GM19395 (cell line): Measurements from ENCODE around the gene CENPP.
A peak's percentile ranks its signal among the peaks of the same experiment; 100 is the strongest.
"Not testable (repeated sequence)": the region's sequence is repeated elsewhere in the genome, so short reads cannot be mapped to it uniquely, and the experiment has no call there.

Source experiments
- ATAC-seq: cut with Tn5 transposase; IDR thresholded peaks from one replicate; pipeline ENCODE4 v1.9.1; 2021; ENCODE audit warnings: mild to moderate bottlenecking, moderate library complexity; ENCODE audit not compliant: unreplicated experiment

The CENPP gene

DNA sequence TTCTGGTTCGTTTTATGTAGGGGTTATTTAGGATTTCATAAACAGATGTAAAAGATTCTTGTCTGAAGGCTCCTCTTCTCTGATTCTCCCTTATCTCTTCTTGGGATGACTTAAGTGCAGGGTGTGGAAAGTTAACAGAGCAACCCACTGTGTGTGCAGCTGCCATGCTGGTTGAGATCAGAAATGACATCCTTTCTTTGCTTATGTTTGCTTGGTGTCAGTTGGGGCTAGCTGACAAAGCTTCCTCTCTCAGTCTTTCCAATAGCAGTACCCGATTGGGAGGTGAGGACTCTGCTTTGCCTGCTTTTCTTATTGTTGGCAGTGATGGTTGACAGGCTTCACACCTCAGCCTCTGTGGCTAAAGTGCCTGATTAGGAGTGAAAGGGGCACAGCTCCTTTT, 52.1 kb downstream of the CENPP start:
- ATAC-seq, result no peak

DNA sequence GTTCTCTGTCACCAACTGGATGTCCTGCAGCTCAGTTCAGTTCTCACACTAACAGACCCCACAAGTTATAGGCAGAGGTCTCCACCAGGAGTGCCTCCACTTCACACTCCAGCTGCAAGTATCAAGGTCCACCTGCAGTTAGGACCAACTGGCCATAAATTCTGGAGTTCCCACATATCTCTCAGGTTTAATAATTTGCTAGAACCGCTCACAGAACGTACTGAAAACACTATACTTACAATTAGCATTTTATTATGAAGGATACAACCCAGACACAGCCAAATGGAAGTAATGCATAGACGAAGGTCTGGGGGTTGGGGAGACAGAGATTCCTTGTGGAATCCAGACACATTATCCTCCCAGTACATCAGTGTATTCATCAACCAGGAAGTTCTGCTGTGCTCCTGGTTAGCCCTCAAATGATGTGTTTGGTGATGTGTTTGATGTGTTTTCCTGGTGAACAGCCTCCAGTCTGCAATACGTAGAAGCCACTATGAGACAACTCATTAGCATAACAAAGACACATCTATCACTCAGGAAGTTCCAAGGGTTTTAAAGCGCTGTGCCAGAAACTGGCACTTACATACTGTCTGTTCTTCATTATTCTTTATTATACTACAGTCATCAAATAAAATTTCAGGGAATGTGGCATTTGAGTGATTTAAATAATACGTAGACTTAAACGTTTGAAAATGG, 53.3 kb downstream of the CENPP start:
- ATAC-seq, result no peak

DNA sequence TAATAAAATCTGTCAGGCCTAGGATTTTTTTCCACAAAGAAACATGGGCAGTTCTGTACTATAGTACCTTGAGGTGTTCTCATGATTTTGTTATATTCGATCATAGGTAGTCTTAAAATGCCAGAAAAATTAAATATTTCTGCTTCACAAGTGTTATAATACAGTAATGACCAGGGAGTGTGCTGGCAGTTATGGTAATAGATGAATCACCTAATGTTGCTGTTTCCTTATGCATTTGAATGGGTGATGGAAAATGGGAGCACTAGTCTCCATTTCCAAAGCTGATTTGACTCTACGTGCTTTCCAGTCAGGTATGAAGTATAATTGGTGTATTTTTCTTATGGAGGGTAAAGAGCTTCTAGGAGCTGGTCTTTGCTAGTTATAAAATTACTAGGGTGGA, 54.9 kb downstream of the CENPP start:
- no peak for ATAC-seq

DNA sequence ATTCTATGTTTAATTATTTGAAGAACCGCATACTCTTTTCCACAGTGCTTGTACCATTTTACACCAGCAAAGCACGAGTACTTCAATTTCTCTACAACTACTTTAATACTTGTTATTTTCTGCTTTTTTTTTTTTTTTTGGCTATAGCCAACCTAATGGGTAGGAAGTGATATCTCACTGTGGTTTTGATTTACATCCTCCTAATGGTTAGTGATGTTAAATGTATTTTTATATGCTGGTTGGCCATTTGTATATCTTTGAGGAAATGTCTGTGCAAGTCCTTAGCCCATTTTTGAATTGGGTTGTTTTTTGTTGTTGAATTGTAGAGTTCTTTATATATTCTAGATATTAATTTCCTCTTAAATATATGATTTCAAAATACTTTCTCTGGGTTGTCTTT, 56.0 kb downstream of the CENPP start:
- no peak for ATAC-seq

DNA sequence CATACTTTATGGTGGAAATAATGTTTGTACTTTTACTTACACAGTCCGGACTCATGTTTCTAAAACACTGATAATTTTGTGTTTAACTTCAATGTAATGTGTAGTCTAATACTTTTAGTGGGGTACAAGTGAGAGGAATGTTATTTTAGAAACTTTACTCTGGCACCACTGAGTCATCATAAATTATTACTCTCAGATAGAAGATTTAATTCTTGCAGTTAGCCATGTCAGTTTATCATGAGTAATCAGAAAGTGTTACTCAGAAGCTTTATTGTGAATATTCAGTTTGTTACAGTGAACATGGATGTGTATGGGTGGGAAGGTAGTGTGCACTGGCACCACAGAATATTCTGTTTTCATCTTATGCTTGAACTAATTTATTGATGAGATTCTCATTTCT, 58.6 kb downstream of the CENPP start:
- no peak for ATAC-seq

DNA sequence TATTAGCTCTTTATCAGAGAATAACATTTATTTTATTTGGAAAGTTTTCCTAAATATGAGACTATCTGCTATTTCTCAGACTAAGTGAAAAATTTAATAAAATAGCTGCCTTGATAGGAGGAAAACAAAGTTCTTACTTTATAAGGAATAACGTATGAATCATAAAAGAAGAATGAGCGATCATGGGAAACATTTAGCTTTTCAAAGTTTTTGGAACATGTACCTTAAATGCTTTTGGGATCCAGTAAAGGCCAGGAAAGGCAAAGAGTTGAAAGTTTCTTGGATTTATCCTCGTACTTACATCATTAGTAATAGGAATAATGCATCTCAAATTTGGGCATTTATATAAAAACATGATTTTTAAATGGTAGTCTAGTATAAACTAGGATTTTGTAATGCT, 59.2 kb downstream of the CENPP start:
- no peak for ATAC-seq

DNA sequence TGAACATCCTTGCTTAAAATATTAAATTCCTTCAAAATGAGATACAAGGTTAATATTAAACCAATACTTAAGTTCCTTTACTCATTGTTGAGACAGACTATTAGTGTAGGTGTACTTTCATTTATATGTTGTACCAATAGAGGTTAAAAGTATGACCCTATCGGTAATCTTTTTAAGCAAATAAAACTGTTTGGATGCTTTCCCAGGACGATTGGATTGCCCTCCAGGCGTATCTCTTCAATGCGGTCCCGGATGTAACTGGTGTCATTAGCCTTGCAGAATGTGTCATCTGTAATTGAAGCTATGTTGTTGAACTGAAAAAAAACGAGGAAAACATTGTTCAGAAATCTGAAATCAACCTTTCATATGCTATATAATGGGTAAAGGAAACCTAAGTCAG, 59.7 kb downstream of the CENPP start:
- ATAC-seq, result no peak

DNA sequence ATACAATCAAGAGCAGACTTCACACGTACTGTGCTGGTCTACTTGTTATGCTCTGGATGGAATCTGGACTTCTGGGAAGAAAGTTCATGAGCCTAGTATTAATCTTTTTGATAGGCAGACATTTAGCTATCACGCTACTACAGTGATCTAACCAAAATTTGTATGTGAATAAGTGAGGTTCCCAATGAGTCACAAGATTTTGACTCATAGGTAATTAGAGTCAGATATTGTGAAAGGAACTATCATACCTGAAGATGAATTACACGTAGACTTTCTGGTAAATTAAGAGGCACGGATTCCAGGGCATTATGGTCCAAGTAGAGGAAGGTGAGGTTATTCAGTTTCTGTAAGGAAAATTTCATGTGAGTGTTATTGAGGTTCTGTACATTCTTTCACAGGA, 60.2 kb downstream of the CENPP start:
- ATAC-seq, result no peak

DNA sequence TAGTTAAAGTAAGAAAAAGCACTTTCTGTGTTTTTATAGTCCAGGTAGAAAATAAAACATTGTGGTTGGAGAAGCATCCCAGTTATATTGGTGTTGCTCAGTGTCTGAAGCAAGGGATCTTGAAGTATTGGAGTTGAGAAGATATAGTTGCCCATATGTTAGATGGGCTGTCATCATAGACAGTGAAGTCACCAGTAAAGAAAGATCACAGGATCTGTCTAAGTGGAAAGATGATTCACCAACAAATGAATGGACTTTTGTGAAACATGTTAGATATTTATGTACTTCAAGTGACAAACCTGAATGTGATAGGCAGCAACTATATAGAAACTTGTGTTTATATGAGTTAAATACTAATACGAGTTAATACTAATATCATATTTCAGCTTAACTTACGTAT, 66.9 kb downstream of the CENPP start:
- ATAC-seq, result no peak

DNA sequence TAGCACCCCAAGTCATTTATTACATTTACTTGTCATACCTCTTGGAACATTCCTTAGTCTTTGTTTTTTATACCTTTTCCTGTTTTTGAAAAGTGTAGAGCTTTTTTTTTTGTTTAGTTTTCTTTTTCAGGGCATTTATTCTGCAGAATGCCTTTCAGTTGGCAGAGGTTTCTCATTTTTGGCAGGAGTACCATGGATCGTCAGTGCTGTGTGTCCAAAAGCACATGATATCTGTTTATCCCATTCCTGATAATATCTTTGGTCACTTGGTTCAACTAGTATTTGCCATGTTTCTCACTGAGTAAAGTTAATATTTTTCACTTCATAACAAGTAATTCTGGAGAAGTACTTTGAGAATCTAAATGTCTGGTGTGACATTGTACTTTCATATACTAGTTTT, 67.9 kb downstream of the CENPP start:
- ATAC-seq, result no peak

DNA sequence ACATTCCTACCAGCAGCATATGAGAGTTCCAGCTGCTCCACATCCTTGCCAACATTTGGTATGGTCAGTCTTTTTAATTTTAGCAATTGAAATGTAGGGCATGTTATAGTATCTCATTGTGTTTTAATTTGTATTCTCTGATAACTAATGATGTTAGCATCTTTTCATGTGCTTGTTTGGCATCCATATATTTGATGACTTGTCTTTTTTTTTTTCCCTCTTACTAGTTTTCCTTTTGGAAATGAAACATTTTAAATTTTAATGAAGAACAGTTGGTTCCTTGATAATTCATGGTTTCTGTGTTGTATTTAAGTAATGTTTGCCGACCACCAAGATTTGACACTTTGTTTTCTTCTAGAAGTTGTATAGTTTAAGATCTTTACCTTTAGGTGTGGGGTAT, 69.9 kb downstream of the CENPP start:
- no peak for ATAC-seq

DNA sequence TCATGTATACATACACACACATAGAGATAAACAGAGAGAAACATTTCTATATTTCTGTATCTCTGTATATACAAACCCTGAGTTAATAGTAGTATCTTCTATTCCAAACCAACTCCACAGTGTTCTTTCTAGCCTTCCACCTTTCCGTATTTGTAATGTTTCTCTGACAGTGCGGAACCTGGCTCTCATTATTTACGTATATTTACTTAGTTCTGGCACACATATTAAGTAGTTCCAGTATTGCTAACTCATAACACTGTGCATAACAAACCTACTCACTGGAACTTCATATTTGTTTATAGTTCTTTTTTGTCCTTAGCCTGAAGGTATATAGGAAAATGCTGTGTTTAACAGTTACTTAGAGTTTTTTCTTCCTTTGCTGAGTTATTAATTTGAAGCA, 72.1 kb downstream of the CENPP start:
- no peak for ATAC-seq

DNA sequence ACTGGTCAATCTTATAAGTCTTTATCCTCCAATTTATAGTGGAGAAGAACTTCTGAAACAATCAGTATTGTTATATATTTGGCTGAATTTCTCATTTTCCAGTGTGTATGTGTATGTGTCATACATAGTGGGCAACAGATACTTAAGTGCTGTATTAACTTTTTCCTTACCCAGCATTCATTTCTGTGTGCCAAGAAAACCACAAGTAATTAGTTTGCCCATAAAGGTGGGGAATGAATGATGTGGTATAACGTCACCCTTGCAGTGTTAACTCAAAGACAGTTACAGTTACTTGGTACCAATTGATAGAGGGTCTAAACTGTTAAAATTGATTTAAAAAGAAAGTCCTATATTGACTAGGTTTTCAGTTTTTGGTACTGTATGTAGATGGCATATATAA, 76.6 kb downstream of the CENPP start:
- no peak for ATAC-seq

DNA sequence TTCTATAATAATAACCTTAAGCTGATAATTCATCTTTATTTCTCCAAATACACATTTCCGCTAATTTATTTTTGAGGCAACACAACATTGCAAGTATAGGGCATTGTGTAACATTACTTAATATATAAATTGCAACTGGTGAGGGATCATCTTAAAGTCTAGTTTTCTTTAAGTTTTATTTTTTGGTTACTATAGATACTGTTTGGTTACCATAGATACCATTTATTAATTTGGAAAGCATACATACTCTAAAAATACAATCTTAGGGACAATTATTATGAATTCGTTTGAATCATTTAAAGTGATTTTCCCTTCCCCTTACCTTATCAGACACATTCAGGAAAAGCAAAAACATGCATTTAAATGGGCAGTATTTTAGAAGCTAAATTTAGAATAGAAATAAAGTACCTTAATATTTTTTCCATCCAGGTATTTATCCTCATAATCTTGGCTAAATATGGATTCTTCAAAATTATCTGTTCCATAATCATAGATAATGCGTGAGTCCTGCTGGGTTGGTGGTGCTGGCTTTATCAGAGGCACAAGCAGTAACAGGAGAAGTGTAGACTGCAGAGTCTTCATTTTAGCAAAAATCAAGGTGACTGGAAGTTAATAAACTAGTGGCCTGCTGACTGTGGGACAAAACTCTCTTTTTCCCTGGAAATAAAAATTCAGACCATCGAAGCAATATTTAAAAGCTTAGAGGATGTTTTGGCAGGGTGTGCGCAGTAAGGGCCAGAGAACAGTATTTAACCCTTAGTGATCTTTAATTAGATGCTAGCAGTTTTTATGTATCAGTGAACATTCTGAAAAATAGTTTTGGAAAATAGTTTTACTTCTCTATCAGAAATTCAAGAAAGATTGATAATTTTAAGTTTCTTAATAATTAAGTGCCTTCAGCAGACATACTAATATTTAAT, 77.3 kb downstream of the CENPP start:
- ATAC-seq, result no peak

DNA sequence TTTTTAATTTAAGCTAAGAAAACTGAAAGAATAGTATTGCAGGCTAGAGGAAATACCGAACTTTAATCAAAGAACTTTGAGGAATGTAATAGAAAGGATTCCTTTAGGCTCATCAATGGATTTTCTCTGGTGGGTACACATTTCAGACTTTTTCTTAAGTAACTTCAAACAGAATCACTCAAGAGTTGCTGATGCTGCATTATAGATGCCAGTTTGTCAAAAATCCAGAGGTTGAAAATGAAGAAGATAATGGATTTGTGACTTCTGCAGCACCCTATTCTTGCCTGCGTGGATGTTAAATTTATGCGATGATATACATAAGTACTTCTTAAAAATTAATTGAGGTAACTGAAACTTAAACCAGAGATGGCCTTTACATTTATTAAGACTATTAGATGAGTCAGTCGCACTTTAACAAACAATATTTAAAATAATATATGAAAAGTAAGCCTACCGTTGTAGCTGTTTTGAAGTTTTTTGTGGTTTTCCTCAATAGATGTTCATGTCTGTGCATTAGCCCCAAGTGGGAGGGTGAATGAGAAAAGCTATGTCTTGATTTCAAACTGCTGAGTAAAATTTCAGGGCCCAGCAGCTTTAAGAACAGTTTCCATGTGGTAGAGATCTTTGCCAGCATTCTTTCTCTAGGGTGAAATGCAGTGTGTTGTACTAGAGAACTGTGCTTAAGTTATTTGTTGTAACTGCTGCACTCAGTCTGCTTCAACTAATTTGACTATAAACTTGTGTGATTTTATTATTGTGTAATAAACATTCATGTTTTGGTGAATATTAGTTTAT, 78.5 kb downstream of the CENPP start, which contains the start of gene OGN:
Gene OGN, minus strand, starts transcription at position 537 of the 795 bp plus-strand sequence. CDS start 1,171 bp downstream, outside the sequence.
- ATAC-seq, result no peak

DNA sequence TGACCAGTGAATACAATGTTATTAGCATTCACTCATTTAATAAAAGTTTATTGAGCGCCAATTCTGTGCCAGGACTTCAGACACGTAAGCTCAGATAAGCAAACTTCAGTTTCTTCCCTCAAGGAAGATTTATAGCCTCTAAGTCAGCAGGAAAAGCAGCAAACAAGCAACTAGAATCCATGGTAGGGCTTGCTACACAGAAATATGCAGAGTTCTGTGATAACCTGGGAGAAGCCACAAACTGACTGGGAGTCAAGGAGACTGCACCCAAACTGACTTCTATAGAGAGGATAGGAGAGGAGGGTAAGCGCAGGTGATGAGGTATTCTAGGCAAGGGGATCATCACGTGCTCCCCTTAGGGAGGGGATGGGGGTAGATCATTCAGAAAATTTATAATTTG, 80.1 kb downstream of the CENPP start:
- ATAC-seq, result no peak

DNA sequence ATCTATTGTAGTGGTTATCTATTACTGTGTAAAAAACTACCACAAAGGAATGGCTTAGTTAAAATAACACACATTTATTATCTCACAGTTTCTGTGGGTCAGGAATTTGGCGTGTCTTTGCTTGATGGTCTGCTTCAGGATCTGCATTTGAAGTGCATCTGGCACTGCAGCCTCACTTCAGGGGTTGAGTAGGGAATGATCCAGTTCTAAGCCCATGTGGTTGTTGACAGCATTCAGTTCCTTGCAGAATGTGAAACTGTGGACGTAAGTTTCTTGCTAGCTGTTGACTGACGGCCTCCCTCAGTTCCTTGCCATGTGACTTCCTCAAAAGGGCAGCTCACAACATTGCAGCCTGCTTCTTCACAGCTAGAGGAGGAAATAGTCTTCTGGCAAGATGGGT, 80.7 kb downstream of the CENPP start:
- peak; percentile 88 for ATAC-seq

DNA sequence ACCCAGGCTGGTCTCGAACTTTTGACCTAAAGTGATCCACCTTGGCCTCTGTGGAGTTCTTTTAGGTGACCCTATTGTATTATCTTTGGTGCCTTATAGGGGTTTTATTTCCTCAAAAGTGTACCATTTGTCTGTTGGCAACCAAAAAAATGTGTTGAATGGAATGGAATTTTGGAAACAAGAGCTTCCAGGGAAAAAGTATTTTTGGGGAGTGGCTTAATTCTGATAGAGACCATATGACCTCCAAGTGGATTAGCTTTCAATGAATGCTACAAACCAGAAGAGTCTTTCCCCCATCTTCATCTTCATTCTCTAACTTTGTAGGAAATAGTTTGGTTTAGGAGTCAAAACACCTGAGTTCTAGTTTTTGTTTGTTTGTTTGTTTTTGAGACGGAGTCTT, 82.1 kb downstream of the CENPP start:
- ATAC-seq, result no peak

DNA sequence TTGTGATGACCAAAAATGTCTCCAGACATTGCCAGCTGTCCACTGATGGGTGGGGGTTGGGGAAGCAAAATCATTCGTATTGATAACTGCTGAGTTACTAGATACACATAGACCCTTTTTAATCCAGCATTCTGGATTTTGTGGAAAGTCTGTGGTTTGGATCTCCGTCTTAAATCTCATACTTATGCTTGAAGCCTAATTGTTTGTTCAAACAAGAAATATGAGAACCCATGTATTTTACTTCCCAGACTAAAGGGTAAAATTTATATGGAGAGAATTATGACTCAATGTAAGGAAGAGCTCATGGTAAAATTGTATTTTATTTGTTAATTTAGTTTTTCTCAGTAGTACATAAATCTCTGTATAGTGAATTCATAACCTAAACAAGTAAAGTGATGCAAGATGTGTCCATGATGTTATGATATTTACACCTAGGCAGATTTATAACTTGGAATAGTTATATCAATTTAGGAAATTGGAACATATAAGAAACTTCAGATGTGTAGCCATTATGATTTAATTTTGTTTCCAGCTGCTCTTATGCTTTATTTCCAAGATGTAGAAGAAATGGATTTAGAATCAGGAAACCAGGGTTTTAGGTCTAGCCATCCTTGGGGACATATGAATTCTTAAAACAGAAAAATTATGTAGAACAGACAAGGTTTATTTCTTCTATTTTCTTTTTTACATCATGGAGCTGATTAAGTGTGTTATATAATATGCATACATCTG, 83.2 kb downstream of the CENPP start:
- no peak for ATAC-seq

DNA sequence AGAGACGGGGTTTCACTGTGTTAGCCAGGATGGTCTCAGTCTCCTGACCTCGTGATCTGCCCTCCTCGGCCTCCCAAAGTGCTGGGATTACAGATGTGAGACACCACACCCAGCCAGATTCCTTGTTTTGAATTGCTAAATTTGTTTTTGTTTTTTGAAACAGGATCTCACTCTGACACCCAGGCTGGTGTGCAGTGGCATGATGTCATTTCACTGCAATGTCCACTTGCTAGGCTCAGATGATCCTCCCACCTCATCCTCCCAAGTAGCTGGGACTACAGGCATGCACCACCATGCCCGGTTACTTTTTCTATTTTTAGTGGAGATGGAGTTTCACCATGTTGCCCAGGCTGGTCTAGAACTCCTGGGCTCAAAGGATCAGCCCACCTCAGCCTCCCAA, 85.4 kb downstream of the CENPP start:
- not testable (repeated sequence) for ATAC-seq

DNA sequence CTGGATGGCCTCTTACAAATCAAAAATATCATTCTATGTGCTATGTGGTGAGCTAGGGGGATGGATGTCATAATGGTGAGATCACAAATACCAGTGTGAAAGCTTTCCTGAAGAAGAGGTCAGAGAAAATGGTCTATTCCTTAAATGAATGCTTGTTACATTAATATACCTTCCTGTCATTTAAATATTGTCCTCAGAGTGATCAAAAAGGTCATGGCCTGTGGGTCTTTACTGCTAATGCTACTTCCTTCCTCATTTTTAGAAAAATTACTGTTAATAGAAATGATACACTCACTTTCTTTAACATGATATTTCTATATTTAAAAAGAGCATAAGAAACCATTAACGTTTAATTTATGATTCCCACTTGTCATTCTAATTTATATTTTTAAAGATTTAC, 88.8 kb downstream of the CENPP start:
- no peak for ATAC-seq
